Measurements from ENCODE around the gene LSAMP. TPM values are rescaled to one million over a fixed set of nuclear protein-coding genes. Genes with fewer than 3 reads are reported as not detected.

The LSAMP gene
- total and polyA plus RNA-seq, 2 experiments from 2014 or later = 2.0 to 2.9 TPM

DNA sequence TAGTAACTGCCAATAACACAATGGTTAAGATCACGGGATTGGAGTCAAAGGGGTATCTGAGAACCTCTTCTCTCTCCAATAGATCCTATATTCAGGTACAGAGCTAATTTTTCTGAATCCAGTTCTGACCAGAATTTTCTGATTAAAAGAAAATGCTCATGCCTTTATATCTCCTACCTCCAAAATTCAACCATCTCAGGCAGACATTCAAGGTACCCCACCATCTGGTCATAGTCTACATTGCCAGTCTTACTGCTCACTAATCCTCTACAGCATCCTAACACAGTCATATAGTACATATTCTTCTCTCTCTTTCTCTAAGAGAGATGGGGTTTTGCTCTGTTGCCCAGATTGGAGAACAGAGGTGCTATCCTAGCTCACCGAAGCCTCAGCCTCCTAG lies 59.1 kb downstream of the LSAMP start (continued):
- TF ChIP-seq, protein P1, sequence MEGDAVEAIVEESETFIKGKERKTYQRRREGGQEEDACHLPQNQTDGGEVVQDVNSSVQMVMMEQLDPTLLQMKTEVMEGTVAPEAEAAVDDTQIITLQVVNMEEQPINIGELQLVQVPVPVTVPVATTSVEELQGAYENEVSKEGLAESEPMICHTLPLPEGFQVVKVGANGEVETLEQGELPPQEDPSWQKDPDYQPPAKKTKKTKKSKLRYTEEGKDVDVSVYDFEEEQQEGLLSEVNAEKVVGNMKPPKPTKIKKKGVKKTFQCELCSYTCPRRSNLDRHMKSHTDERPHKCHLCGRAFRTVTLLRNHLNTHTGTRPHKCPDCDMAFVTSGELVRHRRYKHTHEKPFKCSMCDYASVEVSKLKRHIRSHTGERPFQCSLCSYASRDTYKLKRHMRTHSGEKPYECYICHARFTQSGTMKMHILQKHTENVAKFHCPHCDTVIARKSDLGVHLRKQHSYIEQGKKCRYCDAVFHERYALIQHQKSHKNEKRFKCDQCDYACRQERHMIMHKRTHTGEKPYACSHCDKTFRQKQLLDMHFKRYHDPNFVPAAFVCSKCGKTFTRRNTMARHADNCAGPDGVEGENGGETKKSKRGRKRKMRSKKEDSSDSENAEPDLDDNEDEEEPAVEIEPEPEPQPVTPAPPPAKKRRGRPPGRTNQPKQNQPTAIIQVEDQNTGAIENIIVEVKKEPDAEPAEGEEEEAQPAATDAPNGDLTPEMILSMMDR (conservative IDR thresholded peaks at IDR 0.05; ENCODE audit: low read depth in 2 of 2) = peak in 1 of 2 experiments; percentile 30; a peak in 2 of 4 replicates

DNA sequence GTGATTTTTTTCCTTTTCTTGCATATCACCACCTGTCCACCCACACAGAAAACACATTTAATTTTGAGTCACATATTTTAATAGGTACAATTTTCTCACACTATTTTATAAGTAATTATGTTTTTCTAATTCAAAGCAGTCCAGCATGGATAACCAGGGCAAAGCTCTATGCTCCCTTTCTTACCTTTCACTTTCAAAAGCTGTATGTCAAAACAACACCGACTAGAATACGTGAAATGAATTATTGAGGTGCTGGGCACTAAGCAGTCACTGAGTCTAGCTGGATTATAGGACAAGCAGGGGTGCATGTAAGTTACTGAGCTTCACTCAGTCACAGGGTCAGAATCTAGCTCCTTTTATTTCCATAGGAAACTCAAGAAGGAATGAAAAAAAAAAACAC lies 60.6 kb downstream of the LSAMP start:
- Mint-ChIP-seq H3K4me3 (no peak overlapping the region), H3K27me3 (ENCODE audit: insufficient read depth, low read depth, poor library complexity) (no peaks in the 10 kb centered on the region), H3K9me3 (no peaks in the 10 kb centered on the region), H3K36me3 (ENCODE audit: low read depth) (no peaks in the 10 kb centered on the region), H3K27ac (no peak overlapping the region), H3K4me1 (peaks cover 17% of the 10 kb centered on the region)
- no peak for ATAC-seq
- no peak overlapping the region for H2AFZ ChIP-seq
- no peak overlapping the region for H3K4me3 ChIP-seq
- TF ChIP-seq ZNF331 (CRISPR knock-in tag; IDR thresholded peaks at IDR 0.05; ENCODE audit: low read depth) (no peak), STAT1 (IDR thresholded peaks at IDR 0.05; ENCODE audit: unreplicated experiment) (no peak), EZH2 (IDR thresholded peaks at IDR 0.05; ENCODE audit: low read depth, unreplicated experiment) (no peak), ZNF114 (CRISPR knock-in tag; IDR thresholded peaks at IDR 0.05) (no peak), NANOG (IDR thresholded peaks at IDR 0.05; ENCODE audit: borderline replicate concordance) (no peak), CREB1 (CRISPR knock-in tag; IDR thresholded peaks at IDR 0.05; ENCODE audit: low read depth) (no peak)
- TF ChIP-seq, protein P1 (conservative IDR thresholded peaks at IDR 0.05; ENCODE audit: low read depth in 2 of 2) = no peak
- TF ChIP-seq, protein P2, sequence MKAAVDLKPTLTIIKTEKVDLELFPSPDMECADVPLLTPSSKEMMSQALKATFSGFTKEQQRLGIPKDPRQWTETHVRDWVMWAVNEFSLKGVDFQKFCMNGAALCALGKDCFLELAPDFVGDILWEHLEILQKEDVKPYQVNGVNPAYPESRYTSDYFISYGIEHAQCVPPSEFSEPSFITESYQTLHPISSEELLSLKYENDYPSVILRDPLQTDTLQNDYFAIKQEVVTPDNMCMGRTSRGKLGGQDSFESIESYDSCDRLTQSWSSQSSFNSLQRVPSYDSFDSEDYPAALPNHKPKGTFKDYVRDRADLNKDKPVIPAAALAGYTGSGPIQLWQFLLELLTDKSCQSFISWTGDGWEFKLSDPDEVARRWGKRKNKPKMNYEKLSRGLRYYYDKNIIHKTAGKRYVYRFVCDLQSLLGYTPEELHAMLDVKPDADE (IDR thresholded peaks at IDR 0.05) = no peak
- no peak overlapping the region for H3K4me2 ChIP-seq
- no peaks in the 10 kb centered on the region for H4K20me1 ChIP-seq (replicated peaks; ENCODE audit: insufficient read depth)
- H3F3A ChIP-seq (replicated peaks; ENCODE audit: low read depth) = no peaks in the 10 kb centered on the region; the same call in 1 of the 2 replicates
- no peak overlapping the region for H3K27ac ChIP-seq (ENCODE audit: low read depth)
- H3K4me1 ChIP-seq (ENCODE audit: insufficient read depth) = peaks cover 19% of the 10 kb centered on the region
- no peaks in the 10 kb centered on the region for H3K79me2 ChIP-seq (replicated peaks; ENCODE audit: insufficient read depth)
- no peaks in the 10 kb centered on the region for H3K36me3 ChIP-seq (ENCODE audit: insufficient read depth)
- no peaks in the 10 kb centered on the region for H3K9me2 ChIP-seq (ENCODE audit: insufficient read depth)
- no peak for DNase-seq (ENCODE audit: low spot score)
- no peaks in the 10 kb centered on the region for H3K27me3 ChIP-seq (ENCODE audit: insufficient read depth)

DNA sequence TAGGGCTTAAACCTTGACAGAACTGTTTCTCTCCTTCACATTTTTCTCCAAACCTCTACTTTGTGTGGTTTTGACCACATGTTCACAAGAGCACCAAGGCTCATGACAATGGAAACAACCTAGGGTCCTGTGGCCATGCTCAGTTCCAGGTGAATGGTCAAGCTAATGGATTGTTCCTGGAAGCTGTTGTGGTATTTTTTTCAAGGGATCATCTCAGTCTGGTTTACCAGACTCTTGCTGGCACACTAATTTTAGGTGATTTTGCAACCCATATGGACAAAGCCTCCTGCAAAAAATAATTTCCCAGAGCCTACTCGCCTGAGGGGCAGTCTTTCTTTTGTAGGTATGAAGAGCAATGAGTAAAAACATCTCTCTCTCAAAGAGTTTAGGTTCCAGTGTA lies 67.2 kb downstream of the LSAMP start:
- Mint-ChIP-seq H3K4me1 (no peaks in the 10 kb centered on the region), H3K27me3 (ENCODE audit: insufficient read depth, low read depth, poor library complexity) (no peaks in the 10 kb centered on the region), H3K4me3 (no peak overlapping the region), H3K27ac (no peak overlapping the region), H3K9me3 (no peaks in the 10 kb centered on the region), H3K36me3 (ENCODE audit: low read depth) (no peaks in the 10 kb centered on the region)
- Histone ChIP-seq H3K4me3 (no peak overlapping the region), H3F3A (replicated peaks; ENCODE audit: low read depth) (no peaks in the 10 kb centered on the region), H3K36me3 (ENCODE audit: insufficient read depth) (no peaks in the 10 kb centered on the region), H3K4me2 (no peak overlapping the region), H4K20me1 (replicated peaks; ENCODE audit: insufficient read depth) (no peaks in the 10 kb centered on the region), H3K4me1 (ENCODE audit: insufficient read depth) (no peaks in the 10 kb centered on the region), H3K9me2 (ENCODE audit: insufficient read depth) (no peaks in the 10 kb centered on the region; the same call in 1 of the 2 replicates), H3K79me2 (replicated peaks; ENCODE audit: insufficient read depth) (no peaks in the 10 kb centered on the region), H3K27me3 (ENCODE audit: insufficient read depth) (no peaks in the 10 kb centered on the region), H3K27ac (ENCODE audit: low read depth) (no peak overlapping the region), H2AFZ (no peak overlapping the region)
- ATAC-seq (no peak), DNase-seq (ENCODE audit: low spot score) (no peak)
- no peak for TF ChIP-seq CREB1 (CRISPR knock-in tag; IDR thresholded peaks at IDR 0.05; ENCODE audit: low read depth)
- TF ChIP-seq ZNF331 (CRISPR knock-in tag; IDR thresholded peaks at IDR 0.05; ENCODE audit: low read depth) = no peak
- no peak for TF ChIP-seq JUNB (IDR thresholded peaks at IDR 0.05; ENCODE audit: unreplicated experiment)
